NOMO-1 (cell line): ENCODE measurements around the gene PPIA.
"Not testable (repeated sequence)": the region's sequence is repeated elsewhere in the genome, so short reads cannot be mapped to it uniquely, and the experiment has no call there.

ENCODE experiments used
- DNase-seq, 2 experiments: peaks; one replicate each; lab custom pipeline; 2025; ENCODE audit not compliant: unreplicated experiment in 2 of 2; lab: John Stamatoyannopoulos, UW

Gene PPIA

DNA sequence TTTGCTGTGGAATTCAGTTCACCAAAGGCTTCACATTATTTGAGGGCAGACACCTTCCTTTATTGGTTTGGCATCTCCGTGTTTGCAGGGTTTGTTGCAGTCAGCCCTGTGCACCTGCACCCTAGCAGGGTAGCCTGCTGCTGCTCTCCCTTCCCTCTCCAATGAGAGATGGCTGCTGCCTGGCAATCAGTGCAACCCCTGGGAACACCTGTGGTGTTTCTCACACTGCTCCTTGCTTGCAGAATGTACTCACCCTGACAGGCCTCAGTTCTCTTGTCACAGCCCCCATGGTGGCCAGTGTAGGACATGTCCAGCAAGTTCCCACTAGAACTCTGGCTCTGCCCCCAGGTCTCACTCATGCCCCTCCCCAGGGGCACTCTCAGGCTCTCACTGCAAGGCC is 12.1 kb upstream of the PPIA start:
- DNase-seq: no peak

DNA sequence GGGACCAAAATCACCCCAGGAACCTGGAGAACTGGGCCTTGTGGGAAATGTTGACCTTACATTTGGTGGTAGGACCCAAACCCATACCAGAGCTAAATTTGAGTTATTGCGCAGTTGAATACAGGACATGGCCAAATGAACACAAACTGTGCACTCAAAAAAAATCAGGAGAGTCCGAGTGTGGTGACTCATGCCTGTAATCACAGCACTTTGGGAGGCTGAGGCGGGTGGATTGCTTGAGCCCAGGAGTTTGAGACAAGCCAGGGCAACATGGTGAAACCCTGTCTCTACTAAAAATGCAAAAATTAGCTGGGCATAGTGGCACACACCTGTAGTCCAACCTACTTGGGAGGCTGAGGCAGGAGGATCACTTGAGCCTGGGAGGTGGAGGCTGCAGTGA is 11.3 kb upstream of the PPIA start:
- DNase-seq: not testable (repeated sequence)

- no peak for DNase-seq
Observed at GRCh38 chr7:44787041-44787440, 9.4 kb upstream of the PPIA start.

DNA sequence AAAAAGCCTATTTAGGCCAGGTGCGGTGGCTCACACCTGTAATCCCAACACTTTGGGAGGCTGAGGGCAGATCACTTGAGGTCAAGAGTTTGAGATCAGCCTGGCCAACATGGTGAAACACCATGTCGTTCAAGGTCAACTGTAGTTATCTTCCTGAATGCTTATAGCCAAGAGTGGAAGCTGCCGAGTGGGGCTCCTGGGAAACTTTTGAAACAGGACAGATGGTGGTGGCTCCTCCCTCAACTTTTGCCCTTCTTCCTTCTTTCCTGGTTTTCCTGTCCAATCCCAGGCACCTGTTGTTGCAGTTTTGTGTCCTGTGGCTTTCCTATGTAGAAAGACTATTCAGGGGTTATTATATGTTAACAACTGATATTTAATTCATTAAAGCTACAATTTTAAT is 8.7 kb upstream of the PPIA start:
- DNase-seq: no peak

DNA sequence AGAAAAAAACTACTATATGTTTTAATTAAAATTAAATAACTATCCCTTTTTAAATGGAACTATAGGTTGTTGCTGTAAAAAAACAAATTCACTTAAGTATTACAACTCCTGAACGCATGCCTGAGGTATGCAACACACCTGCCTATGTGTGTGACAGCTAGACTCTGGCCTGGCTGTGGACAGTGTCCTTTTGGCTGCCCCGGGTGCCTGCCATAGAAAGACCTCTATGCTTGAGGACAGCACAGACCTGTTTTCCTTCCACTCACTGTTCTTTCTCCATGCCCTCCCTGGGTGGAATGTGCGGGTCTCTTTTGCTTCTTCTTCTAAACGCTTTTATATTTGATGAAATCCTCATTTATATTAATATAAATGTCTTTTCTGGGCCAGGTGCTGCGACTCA is 6.5 kb upstream of the PPIA start:
- no peak for DNase-seq

DNA sequence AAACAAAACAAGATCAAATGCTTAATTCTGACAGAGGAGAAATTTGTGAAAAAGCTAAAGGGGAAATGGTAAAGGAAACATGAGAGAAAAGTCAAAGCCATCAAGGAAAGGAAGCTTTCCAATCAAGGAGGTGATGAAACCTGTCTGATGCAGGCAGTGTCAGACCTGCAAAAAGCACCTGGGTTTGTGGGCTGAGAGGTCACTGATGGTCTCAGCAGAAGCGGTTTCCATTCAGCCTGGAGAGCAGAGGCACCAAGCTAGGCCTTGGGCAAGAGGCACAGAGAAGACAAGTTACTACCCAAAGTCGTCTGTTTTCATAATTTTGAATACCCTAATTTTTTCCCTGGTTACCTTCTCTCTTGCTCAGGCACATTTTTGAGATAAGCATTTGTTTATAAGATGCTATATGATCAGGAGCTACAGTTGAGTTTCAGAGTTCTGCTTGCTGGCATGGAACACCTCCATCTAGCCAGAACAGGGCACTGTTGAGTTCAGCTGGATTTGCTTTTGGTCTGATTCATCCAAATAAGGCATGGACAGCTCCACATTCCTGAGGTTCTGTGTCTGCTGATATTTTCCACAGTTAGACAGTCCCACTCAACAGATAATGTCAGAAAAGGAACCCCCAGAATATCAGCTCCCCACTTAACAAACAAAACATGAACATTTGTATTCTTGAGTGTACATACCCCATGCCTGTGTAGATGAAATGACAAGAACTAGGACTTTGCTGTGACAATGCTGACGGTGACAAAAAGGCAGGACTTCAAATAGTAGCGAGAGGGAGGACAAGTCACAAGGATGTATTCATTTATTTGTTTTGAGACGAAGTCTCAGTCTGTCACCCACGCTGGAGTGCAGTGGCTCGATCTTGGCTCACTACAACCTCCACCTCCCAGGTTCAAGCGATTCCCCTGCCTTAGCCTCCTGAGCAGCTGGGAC is 4.9 kb upstream of the PPIA start:
- DNase-seq: no peak

DNA sequence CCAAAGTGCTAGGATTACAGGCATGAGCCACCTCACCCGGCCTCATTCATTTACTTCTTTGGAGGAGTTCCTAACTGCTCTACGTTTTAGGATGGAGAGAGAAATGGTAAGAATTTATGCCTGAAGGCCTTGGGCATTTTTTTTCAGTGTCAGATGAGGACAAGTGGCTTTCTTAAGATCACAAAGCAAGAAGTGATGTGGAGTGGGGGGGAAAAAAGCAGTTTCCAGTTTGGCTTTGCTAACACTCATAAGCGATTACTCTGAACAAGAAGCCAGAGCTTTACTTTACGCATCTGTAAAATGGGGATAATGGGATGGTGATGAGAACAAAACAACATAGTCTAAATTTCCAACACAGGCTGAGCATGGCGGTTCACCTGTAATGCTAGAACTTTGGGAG is 2.6 kb upstream of the PPIA start:
- DNase-seq: no peak

GRCh38 chr7:44794331-44794730 is 2.1 kb upstream of the PPIA start:
- DNase-seq: no peak

- DNase-seq: peak in 1 of 2 experiments; percentile 66
Observed at GRCh38 chr7:44796034-44796503, 412 bp upstream of the PPIA start.

DNA sequence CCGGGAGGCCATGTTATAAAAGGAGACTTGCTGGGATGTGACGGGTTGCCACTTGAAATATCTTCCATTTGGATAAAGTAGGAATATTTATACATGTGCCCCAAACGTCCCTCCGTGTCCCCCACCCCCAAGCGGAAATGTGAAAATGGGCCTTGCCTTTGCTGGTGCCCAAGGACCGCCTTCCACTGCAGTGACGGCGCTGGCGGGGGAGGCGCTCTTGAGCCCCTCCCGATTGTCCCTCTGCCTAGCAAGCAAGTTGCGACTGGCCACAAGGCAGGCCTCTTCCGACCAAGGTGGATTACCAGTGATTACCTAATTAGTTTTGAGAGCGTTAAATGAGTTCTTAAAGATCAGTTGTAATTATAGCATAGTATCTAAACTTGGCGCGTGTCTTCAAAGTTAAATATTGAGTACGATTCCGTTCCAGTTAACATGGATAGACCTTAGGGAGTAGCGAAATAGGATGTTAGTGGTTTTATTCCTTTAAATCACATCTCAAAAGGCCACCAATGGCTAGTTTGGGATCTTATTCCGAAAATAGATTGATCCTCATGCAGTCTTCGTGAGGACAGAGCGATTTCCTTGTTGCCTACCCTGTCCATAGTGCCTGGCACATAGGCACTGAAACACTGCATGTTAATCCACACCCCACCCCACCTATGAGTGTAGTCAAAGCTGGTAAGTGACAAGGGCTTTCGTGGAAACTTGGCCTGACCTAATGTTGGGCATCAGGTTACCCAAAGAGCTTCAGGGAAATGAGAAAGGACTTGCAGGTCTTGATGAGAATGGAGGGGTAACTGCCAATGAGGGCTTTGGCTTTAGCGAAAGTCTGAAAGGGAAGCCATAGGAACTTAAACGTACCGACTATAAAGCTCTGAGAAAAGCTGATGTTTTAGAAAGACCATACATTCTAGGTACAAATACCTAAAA is 1.1 kb downstream of the PPIA start:
- DNase-seq: peak; percentile 91 to 92

DNA sequence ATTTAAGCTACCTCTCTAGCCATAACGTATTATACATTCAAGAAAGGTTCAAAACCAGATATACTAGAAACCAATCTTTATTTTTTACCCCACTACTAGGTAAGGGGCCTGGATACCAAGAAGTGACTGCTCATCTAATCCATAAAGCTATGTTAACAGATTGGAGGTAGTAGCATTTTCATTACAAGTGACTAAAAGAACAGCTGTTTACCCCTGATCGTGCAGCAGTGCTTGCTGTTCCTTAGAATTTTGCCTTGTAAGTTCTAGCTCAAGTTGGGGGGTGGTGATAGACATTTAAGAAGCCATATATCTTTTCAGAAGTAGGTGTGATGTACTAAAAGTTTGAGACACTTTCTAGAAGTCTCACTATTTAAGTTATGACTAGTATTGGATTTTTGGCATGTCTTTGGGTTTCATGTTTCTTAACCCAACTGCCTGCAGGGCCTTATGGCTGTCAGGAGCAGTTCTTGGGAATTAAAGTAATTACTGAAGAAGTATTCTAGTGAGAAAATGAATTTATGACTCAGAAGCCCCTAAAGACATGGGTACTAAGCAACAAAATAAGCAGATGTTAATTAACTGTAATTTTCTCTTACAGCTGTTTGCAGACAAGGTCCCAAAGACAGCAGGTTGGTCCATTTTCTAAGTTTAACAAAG is 2.3 kb downstream of the PPIA start:
- DNase-seq: no peak

DNA sequence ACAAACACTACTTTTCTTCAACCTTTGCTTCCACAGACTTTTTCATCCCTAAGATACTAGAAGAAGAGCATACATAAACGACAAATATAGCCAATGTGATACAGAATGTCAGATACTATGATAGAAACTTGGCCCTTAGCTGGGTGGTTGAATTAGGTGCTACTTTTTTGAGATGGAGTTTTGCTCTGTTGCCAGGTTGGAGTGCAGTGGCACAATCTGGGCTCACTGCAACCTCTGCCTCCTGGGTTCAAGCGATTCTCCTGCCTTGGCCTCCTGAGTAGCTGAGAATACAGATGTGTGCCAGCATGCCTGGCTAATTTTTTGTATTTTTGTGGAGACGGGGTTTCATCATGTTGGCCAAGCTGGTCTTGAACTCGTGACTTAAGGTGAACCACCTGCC is 3.5 kb downstream of the PPIA start:
- no peak for DNase-seq

- DNase-seq: no peak
Observed at GRCh38 chr7:44801890-44802289, 5.4 kb downstream of the PPIA start.

DNA sequence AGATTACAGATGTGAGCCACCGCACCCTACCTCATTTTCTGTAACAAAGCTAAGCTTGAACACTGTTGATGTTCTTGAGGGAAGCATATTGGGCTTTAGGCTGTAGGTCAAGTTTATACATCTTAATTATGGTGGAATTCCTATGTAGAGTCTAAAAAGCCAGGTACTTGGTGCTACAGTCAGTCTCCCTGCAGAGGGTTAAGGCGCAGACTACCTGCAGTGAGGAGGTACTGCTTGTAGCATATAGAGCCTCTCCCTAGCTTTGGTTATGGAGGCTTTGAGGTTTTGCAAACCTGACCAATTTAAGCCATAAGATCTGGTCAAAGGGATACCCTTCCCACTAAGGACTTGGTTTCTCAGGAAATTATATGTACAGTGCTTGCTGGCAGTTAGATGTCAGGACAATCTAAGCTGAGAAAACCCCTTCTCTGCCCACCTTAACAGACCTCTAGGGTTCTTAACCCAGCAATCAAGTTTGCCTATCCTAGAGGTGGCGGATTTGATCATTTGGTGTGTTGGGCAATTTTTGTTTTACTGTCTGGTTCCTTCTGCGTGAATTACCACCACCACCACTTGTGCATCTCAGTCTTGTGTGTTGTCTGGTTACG is 6.0 kb downstream of the PPIA start:
- no peak for DNase-seq

GRCh38 chr7:44803828-44804519 is 7.5 kb downstream of the PPIA start:
- DNase-seq: not testable (repeated sequence)

DNA sequence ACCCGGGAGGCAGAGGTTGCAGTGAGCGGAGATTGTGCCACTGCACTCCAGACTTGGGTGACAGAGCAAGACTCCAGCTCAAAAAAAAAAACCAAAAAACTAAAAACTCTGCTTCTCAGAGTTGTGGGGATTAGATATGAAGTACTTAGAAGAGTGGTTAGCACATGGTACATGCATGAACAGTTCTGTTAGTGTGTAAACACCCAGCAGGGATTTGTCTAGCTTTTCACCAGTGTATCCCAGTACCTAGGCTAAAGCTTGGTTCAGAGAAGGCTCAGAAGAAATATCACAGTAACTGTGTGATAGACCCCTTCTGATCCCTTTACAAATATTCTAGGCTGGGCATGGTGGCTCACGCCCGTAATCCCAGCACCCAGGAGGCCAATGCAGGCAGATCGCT is 9.5 kb downstream of the PPIA start:
- no peak for DNase-seq

DNA sequence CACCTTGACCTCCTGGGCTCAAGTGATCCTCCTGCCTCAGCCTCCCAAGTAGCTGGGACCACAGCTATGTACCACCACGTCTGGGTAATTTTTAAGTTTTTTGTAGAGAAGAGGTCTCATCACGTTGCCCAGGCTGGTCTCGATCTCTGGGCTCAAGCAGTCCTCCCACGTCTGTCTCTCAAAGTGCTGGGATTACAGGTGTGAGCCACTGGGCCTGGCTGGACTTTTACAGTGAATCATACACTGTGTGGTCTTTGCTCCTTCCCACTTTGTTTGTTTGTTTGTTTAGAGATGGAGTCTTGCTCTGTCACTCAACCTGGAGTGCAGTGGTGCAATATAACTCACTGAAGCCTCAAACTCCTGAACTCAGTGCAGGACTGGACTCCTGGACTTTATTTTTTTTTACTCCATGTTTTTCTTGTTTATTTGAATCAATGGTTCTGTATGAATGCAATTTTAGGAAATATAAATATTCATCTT is 12.5 kb downstream of the PPIA start:
- DNase-seq: no peak

DNA sequence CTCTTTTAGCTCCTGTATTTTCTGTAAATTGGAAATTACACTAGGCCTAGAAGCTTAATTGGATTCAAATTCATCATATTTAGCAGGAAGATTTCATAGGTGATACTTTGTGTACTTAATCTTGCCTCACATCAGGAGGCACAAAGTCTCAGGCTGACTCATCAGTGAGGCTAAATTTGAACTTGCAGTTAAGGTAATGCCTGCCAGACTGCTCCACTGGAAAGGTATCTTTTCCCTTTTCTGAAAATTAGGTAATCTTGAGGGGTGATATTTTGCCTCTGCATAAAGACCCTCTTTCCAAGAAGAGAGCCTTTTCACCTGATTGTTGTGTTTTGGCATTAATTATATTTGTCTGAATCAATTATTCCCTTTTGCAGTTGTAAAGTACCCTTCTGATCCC is 14.6 kb downstream of the PPIA start:
- DNase-seq: no peak

- DNase-seq: no peak
Observed at GRCh38 chr7:44811571-44811970, 15.1 kb downstream of the PPIA start.

DNA sequence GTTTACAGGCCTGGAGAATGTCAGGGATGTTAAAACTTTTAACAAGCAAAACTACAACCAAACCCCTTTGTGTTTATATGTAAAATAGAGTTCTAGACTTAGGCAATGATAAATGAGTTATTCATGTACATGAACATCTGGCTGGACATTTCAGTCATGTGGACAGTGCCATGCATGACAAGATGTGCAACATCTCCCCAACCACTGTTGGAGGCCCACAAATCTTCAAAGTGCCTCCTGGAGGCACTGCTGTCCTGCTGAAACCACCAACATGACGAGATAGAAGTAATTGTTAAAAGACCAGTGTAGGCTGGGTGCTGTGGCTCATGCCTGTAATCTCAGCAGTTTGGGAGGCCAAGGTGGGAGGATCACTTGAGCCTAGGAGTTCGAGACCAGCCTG is 18.4 kb downstream of the PPIA start:
- DNase-seq: no peak
